GM21737 (cell line): Measurements from ENCODE around the gene SERHL2.
"Not testable (repeated sequence)": the region's sequence is repeated elsewhere in the genome, so short reads cannot be mapped to it uniquely, and the experiment has no call there.

ENCODE experiments used
- ATAC-seq: cut with Tn5 transposase; IDR thresholded peaks from one replicate; pipeline ENCODE4 v1.9.1; 2021; ENCODE audit warnings: mild to moderate bottlenecking, moderate library complexity; ENCODE audit not compliant: unreplicated experiment

Gene SERHL2, protein sequence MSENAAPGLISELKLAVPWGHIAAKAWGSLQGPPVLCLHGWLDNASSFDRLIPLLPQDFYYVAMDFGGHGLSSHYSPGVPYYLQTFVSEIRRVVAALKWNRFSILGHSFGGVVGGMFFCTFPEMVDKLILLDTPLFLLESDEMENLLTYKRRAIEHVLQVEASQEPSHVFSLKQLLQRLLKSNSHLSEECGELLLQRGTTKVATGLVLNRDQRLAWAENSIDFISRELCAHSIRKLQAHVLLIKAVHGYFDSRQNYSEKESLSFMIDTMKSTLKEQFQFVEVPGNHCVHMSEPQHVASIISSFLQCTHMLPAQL

DNA sequence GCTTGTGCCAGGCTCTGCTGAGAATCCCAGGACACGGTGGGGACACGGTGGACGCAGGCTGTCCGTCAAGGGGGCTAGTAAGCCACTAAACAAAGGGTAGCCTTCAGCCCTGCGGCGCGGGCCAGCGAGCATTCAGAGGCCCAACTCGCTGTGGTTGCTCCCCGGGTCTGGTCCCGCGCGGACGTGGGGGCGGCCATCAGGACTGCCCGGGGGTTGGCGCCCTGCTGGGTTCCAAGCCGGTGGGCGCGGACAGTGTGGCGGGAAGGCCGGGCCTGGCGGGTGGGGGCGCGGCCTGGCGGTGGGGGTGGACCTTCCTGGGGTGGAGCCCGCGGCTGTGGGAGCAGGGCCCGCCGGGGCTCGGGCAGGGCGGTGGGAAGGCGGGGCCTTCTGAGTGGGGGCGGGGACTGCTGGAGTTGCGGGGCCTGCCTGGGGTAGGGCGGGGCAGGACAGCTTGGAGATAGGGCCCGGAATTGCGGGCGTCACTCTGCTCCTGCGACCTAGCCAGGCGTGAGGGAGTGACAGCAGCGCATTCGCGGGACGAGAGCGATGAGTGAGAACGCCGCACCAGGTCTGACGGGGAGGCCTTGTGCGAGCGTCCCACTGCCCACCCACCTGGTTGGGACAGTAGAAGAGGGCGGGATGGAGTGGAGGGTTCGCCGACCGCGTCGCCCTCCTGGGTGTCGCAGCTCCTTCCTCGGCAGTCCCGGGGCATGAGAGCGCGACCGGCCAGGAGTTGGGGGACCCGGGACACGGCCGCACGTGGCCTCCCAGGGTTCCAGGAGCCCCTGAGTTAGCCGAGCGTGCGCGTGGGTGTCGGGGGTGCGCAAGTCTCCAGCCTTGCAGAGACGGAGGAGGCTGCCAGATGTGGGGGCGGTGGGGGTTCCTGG lies at the start of gene SERHL2:
SERHL2 (plus strand) TSS at position 482 of the 887 bp plus-strand sequence; CDS start at position 547, 65 bp downstream.
- ATAC-seq: peak; percentile 58

DNA sequence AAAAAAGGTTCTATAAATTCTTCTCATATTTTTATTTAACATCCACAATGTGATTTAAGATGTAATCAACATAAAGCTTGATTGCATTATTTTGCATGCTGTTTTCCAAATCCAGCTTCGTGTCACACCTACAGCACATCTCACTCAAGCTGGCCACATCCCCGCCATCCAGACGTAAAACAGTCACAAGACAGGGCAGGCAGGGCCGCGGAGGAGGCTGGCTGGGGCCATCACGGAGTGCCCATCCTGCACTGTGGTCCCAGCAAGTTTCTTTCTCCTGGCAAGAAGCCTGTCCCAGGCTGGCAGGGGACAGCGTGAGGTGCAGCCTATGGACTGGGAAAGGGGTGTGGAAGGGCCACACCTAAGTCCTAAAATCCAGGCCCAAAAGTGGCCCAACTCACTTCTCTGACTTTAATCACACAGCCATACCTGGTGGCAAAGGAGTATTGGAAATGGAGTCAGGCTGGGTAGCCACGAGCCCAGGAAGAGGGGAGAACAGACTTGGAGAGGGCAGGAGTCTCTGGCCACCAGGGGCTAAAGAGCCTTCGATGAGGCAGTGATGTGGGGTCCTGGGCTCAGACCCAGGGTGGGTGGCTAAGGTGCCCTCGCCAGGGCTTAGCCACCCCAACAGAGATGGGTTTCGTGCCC lies 45.3 kb upstream of the SERHL2 start:
- not testable (repeated sequence) for ATAC-seq

DNA sequence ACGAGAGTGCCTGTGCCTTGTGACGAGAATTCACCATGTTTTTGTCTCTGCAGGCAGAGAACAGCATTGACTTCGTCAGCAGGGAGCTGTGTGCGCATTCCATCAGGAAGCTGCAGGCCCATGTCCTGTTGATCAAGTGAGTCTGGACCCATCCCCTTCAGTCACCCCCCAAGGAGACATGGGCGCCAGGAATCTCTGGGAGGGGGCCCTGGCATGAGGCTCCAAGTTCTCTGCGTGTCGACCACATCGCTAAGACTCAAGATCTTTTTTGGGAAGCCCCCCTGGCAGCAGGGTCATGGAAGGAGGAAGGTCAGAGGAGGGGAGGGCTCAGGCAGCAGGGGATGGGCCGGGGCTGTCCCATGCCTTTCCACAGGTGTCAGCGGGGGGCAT lies 44.8 kb upstream of the SERHL2 start:
- ATAC-seq: not testable (repeated sequence)

- no peak for ATAC-seq
Observed at GRCh38 chr22:42509548-42509947, 44.2 kb upstream of the SERHL2 start.

- no peak for ATAC-seq
Observed at GRCh38 chr22:42511401-42511891, 42.3 kb upstream of the SERHL2 start.

- ATAC-seq: not testable (repeated sequence)
Observed at GRCh38 chr22:42512273-42512990, 41.3 kb upstream of the SERHL2 start.

- ATAC-seq: not testable (repeated sequence)
Observed at GRCh38 chr22:42514331-42514730, 39.4 kb upstream of the SERHL2 start.

DNA sequence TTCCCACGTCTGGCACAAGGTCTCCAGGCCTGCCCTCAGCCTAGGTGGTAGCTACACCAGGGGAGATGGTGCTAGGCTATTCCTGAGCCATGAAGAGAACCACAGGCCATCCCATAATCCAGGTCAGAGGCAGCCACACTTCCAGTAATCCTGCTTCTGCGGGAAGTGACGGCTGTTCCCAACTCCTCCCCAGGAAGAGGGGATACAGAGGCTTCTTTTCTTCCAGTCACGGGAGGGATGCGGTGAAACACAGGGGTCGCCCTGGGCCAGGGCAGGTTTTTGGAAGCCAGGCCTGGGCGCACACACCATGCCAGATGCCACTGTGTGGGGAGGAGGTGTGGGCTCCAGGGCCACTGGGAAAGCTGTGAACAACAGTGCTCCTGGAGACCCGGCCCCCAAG lies 38.5 kb upstream of the SERHL2 start:
- ATAC-seq: not testable (repeated sequence)

GRCh38 chr22:42515896-42516295 lies 37.9 kb upstream of the SERHL2 start:
- no peak for ATAC-seq

GRCh38 chr22:42517103-42517502 lies 36.7 kb upstream of the SERHL2 start:
- not testable (repeated sequence) for ATAC-seq

GRCh38 chr22:42518638-42519524 lies 34.9 kb upstream of the SERHL2 start:
- ATAC-seq: peak; percentile 1

GRCh38 chr22:42519525-42520401 lies 34.0 kb upstream of the SERHL2 start, which contains the start of gene RRP7A:
TSS of gene RRP7A (minus strand) at chr22:42519796. CDS start at chr22:42519786, 10 bp downstream.
- peak; percentile 82 for ATAC-seq

DNA sequence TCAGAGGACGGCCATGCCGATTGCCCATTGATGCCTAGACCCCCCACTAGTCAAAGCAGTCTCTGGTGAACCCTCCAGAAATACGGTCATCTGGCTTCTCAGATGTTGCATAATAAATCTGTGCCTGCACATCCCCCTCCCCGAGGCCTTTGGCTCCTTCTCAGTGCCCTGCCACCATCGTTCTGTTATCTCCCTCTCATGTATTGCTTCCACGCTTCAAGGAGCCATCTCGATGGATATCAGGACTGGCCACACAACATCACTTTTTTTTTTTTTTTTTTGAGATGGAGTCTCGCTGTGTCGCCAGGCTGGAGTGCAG lies 32.6 kb upstream of the SERHL2 start:
- no peak for ATAC-seq

DNA sequence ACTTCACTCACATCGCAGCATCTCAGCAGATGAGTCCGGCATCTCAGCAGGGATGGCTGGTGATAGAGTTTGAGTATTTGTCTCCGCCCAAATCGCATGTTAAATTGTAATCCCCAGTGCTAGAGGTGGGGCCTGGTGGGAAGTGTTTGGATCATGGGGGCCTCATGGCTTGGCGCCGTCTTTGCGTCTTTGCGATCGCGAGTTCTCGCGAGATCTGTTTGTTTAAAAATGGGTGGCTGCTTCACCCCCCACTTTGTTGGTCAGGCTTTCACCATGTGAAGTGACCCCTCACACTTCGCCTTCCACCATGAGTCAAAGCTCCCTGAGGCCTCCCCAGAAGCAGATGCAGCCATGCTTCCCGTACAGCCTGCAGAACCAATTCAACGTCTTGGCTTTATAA lies 31.2 kb upstream of the SERHL2 start:
- ATAC-seq: no peak

GRCh38 chr22:42528591-42529307 lies 25.0 kb upstream of the SERHL2 start:
- ATAC-seq: no peak

- not testable (repeated sequence) for ATAC-seq
Observed at GRCh38 chr22:42529435-42529834, 24.3 kb upstream of the SERHL2 start.

- ATAC-seq: not testable (repeated sequence)
Observed at GRCh38 chr22:42531401-42532084, 22.2 kb upstream of the SERHL2 start.

DNA sequence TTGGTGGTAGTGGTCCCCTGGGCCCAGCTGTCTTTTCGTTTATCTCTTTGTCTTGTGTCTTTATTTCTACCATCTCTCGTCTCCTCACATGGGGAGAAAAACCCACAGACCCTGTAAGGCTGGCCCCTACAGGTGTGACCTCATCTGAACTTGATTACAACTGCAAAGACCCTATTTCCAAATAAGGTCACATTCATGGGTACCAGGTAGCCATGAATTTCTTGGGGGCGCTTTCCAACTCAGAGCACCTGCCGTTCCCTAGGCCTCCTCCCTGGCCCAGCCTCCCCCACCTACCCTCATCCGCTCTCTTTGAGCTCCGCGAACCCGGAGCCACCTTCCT lies 20.1 kb upstream of the SERHL2 start:
- ATAC-seq: no peak
